Left renal cortex interstitium (tissue), 4 donors: ENCODE results near the gene BTBD10. TPM values are rescaled to one million over a fixed set of nuclear protein-coding genes. Genes with fewer than 3 reads are reported as not detected.
A peak's percentile ranks its signal among the peaks of the same experiment; 100 is the strongest.

Experiments
- DNase-seq, 4 donors: peaks; one replicate each; pipeline ENCODE4 v3.0.0-alpha.2; 2013; ENCODE audit warnings: low read depth in 4 of 4, low spot score in 2 of 4, missing footprints in 1 of 4
- polyA plus RNA-seq, 4 donors: library from polyadenylated mRNA; unstranded; fragments of 120-200 nt; gene quantifications; one replicate each; pipeline ENCODE4 v1.2.1, GENCODE V29; 2013; ENCODE audit not compliant: insufficient read length in 4 of 4

The BTBD10 gene
- polyA plus RNA-seq, 4 donors: 29.8 to 39.4 (median 31.1) TPM

- DNase-seq: no peak
Observed at GRCh38 chr11:13376838-13377237, 86.2 kb downstream of the BTBD10 start.

DNA sequence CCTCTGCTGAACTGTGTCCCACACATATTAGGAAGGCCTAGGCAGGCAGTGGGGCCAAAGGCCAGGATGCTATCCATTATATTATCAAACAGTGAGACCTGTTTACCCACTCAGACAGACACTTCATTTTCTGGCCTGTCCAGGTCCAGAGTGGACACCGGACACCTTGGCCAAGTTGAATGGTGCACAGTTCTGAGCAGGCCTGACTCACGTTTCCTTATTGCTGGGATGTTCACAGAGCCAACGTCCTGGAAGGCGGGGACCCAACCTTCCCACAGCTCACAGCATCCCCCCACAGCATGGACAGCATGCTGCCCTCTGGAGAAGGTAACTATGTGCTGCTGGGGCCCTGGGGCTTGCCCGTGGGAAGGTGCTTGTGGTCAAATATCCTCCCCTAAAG lies 86.6 kb downstream of the BTBD10 start:
- DNase-seq: no peak

DNA sequence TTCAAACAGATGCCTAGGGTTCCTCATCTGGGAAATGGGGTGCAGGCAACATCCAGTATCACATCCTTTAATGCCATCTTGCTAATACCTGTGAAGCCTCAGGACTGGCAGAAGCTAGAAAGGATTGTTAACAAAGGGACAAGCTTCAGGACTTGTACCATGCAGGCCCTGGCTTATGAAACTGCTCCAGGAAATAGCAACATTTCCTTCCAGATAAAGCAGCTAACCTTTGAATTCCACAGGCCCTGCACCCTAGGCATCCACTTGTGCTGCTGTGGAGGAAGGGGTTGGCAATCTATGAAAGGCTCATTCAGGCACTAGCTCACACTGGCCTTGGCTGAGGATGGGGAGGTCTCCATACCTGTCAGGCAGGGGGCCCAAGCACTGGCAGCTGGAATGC lies 87.2 kb downstream of the BTBD10 start:
- DNase-seq: no peak

DNA sequence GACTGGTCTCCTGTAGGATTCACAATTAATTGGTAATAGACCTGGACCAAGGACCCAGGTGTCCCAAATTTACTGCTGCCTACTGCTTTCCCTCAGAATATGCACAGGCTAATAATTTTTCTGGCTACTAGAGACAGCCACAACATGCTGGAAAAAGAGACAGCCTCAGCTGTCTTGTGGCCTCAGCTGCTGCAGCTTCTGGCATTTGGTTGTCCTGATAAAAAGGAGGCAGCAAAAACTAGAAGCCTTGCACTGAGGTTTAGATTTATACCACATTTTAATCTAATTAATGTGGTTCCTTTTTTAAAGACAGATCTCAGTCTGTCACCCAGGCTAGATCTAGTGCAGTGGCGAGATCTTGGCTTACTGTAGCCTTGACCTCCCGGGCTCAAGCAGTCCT lies 89.8 kb downstream of the BTBD10 start:
- no peak for DNase-seq

DNA sequence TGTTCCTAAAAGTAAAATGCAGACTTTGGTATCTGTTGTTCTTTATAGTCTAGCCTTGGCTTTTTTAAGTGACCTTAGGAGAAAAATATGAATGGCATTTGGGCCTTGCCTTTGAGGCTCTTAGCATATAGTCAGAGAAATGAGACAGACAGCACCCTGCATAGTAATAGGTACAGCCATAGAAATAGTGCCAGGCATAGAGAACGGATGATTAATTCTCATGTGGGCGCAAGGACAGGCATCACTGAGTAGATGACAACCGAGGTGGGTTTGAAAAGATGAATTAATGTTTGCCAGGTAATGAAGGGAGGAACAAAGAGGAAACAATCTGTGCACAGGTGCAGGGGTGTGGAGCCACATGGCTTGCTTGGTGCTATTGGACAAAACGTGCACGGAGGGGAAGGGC lies 95.0 kb downstream of the BTBD10 start:
- DNase-seq: no peak

- no peak for DNase-seq
Observed at GRCh38 chr11:13367115-13367514, 95.9 kb downstream of the BTBD10 start.

DNA sequence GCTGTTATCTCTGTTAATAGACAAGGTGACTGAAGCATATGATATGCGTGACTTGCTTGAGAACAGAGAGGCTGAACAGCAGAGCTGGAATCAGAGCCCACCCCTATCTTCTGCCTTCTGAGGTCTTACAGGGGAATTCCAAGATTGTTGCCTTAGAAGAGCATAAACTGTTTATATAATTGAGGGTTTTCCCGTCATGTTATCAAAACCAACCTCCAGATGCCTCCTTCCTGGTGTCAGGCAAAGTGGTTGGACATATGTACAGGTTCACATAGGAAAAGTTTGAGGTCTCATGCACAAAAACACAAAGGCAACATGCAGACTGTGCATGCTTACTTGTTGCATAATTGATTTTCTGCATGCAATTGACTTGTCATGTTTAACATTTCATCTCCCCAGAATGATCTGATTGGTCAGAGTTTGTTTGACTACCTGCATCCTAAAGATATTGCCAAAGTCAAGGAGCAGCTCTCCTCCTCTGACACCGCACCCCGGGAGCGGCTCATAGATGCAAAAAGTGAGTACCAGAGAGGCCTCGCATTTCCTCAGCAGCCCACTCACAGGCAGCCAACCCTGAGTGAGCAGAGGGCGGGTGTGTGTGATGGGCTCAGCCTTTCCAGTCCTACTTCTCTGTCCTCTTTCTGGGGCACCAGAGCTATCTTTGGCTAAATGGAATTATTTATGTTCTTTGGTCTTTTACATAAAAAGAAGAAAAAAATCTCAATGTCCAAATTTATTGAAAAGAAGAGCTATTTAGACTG lies 96.6 kb downstream of the BTBD10 start:
- DNase-seq: no peak

DNA sequence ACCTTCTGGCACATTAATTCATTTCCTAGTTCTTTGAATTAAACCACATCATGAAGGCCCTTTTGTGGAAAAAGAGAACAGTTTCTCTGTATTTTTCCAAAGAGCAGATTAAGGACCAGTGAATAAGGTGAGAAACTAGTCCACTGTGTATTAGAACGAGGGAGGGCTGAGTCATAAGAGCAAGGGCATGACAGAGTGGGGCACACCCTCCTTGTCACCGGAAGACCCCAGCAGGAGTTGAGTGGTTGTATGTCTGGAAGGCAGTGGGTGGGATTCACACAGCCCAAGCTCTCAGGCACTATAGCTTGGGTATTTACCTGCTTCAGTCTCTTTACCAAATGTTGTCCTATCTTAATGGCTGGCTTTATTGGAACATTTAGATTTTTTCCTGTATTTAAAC lies 98.6 kb downstream of the BTBD10 start:
- no peak for DNase-seq

- DNase-seq: no peak
Observed at GRCh38 chr11:13362596-13363109, 100.4 kb downstream of the BTBD10 start.

- no peak for DNase-seq
Observed at GRCh38 chr11:13358596-13359270, 104.3 kb downstream of the BTBD10 start.

DNA sequence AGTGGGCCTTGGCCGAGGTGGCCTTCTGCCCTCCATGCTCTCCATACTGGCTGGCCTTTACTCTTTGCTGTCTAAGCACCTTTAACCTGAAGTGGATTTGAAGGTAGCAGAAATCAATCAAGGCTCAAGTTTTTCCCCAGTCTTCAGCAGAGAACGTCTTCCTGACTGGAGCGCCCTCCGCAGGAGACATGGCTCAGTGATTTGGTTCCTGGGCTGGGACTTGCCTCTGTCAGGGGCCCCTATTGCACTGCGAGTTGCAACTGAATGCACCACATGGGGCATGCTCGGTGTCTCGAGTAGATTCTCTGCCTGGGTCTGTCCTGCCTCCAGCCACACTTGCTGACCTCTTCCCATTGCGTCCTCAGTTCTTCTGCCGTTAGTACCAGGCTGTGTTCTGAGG lies 105.8 kb downstream of the BTBD10 start:
- no peak for DNase-seq

- DNase-seq: no peak
Observed at GRCh38 chr11:13355191-13355590, 107.8 kb downstream of the BTBD10 start.

DNA sequence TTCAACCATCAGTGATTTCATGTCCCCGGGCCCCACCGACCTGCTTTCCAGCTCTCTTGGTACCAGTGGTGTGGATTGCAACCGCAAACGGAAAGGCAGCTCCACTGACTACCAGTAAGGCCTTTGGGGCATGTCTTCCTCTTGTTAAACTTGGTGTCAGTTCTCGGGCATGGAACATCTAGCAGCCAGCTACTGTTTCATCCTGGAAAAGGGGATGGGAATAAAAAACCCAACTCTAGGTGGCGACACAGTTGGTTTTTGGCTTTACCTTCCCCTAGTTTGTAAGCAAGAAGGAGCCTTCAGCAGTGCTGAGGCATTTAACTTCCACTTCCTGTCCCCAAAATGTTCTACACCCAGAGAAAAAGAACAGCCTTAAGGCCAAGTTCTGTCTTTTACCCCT lies 108.7 kb downstream of the BTBD10 start:
- no peak for DNase-seq

DNA sequence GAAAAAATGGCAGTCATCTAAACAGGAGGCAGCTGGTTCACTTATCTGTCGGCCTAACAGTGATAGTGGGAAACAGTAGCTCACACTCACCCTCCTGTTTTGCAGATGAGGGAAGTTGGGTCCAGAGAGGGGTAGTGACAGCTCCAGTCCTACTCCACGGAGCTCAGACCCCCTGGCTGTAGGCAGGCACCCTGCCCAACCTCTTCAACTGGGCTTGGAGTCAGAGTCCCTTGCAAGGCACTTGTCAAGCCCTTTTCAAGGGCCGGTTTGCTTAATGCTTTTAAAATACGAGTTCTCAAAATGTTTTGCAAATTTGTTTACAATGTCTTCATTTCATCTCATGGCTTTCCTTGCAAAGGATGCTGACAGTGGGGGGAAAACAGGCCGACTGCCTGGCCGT lies 110.3 kb downstream of the BTBD10 start:
- DNase-seq: no peak

DNA sequence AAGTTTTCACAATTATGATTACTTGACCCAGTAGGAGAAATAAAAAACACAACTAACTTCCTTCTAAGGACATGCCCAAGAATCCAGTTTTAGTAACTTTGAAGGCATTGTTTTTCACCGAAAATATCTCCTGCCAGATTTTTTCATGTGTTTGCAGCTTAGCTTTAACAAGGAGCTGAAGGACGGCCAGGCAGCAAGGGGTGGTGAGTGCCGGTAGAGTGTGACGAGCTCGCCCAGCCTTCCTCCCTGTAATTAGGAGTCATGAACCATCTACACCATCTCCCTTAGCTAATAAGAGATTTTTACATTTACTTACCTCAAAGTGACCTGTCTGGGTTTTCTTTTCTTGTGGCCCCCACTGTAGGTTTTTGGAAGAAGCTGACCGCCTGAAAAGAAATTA lies 113.4 kb downstream of the BTBD10 start:
- no peak for DNase-seq

GRCh38 chr11:13349046-13349445 lies 114.0 kb downstream of the BTBD10 start:
- no peak for DNase-seq

- DNase-seq: no peak
Observed at GRCh38 chr11:13348305-13348704, 114.7 kb downstream of the BTBD10 start.

- DNase-seq: no peak
Observed at GRCh38 chr11:13347901-13348300, 115.1 kb downstream of the BTBD10 start.

GRCh38 chr11:13346470-13346869 lies 116.6 kb downstream of the BTBD10 start:
- DNase-seq: no peak

GRCh38 chr11:13344818-13345217 lies 118.2 kb downstream of the BTBD10 start:
- DNase-seq: no peak

GRCh38 chr11:13343931-13344717 lies 118.9 kb downstream of the BTBD10 start:
- peak in 2 of 4 donors; percentile 36 to 72 for DNase-seq
